Caco-2 (cell line): ENCODE results near the gene POLR1H. TPM values are rescaled to one million over a fixed set of nuclear protein-coding genes. Genes with fewer than 3 reads are reported as not detected.

Experiments used
- BruUV-seq: library from RNA; stranded (reverse); fragments of 400-500 nt; replicated peaks from 2 replicates; lab custom pipeline; 2021; lab: Mats Ljungman, UMichigan
- CTCF ChIA-PET: fragments of 300-600 bp; sonication (Branson Sonifier 250); formaldehyde crosslinking; loops from one replicate; lab custom pipeline; 2022; ENCODE audit warnings: antibody characterized with exemption; lab: Charles Lee
- POLR2A ChIA-PET: fragments of 300-600 bp; sonication (Branson Sonifier 250); formaldehyde crosslinking; loops from one replicate; lab custom pipeline; 2022; ENCODE audit warnings: antibody characterized with exemption; lab: Charles Lee
- DNase-seq, 2 experiments: peaks; one replicate each; pipeline versions ENCODE4 v3.0.0 to v3.0.0-alpha.2; 2020 to 2022
- H3K27me3 ChIP-seq: replicated peaks from 2 replicates; pipeline ENCODE4 v1.6.0; 2011; ENCODE audit warnings: low read length; ENCODE audit not compliant: control insufficient read depth, insufficient read depth
- H3K36me3 ChIP-seq: 2 replicates; pipeline ENCODE4 v1.5.1; 2011; ENCODE audit warnings: low read length; ENCODE audit not compliant: control insufficient read depth, insufficient read depth
- H3K4me1 ChIP-seq: fragments of 250-450 bp; sonication (Bioruptor Pico); 2 replicates; pipeline ENCODE4 v1.5.1; 2020; ENCODE audit warnings: mild to moderate bottlenecking
- H3K4me3 ChIP-seq: 2 replicates; pipeline ENCODE4 v1.5.1; 2011; ENCODE audit warnings: low read depth, mild to moderate bottlenecking, control low read depth, low read length
- H3K9me3 ChIP-seq: fragments of 250-450 bp; sonication (Bioruptor Pico); 2 replicates; pipeline ENCODE4 v1.5.1; 2020; ENCODE audit warnings: mild to moderate bottlenecking, moderate library complexity
- H3K27ac Mint-ChIP-seq: one replicate; pipeline ENCODE4 v1.8.0; 2022; ENCODE audit warnings: mixed read lengths; ENCODE audit not compliant: unreplicated experiment
- H3K27me3 Mint-ChIP-seq: one replicate; pipeline ENCODE4 v1.8.0; 2022; ENCODE audit warnings: mixed read lengths; ENCODE audit not compliant: insufficient read depth, unreplicated experiment
- H3K36me3 Mint-ChIP-seq: one replicate; pipeline ENCODE4 v1.8.0; 2022; ENCODE audit warnings: mild to moderate bottlenecking, mixed read lengths; ENCODE audit not compliant: insufficient read depth, unreplicated experiment
- H3K4me1 Mint-ChIP-seq: one replicate; pipeline ENCODE4 v1.8.0; 2022; ENCODE audit warnings: low read depth, mixed read lengths; ENCODE audit not compliant: unreplicated experiment
- H3K4me3 Mint-ChIP-seq: one replicate; pipeline ENCODE4 v1.8.0; 2022; ENCODE audit warnings: mild to moderate bottlenecking, moderate library complexity, mixed read lengths; ENCODE audit not compliant: unreplicated experiment
- H3K9me3 Mint-ChIP-seq: one replicate; pipeline ENCODE4 v1.8.0; 2022; ENCODE audit warnings: mixed read lengths; ENCODE audit not compliant: unreplicated experiment
- intact Hi-C: fragments of 100-400 bp; cut with micrococcal nuclease; formaldehyde crosslinking; loops from one replicate; pipeline ENCODE4 v1.10.0; 2022; ENCODE audit not compliant: unreplicated experiment
- total RNA-seq: library from RNA; stranded (reverse); gene quantifications from 2 replicates; pipeline ENCODE4 v1.2.3, GENCODE V29; 2022
- TF ChIP-seq, protein P1 (sequence below), 2 experiments: fragments of 200-600 bp in 1 of 2; IDR thresholded peaks; 1 replicate in 1 of 2; 2 replicates in 1 of 2; pipeline versions ENCODE4 v1.5.1 to v1.8.0; 2011 to 2022; ENCODE audit warnings: antibody characterized with exemption in 1 of 2, control low read depth in 1 of 2, inconsistent platforms in 1 of 2, low read depth in 1 of 2, low read length in 1 of 2, mild to moderate bottlenecking in 1 of 2, moderate library complexity in 1 of 2; ENCODE audit not compliant: insufficient read depth in 1 of 2, severe bottlenecking in 1 of 2, unreplicated experiment in 1 of 2

Gene POLR1H
- total RNA-seq, 1 experiment from 2014 or later = 27.6 TPM

GRCh38 chr6:30067460-30068139 lies 6.5 kb downstream of the POLR1H start:
- Mint-ChIP-seq H3K27ac (peak overlapping the region; percentile 95), H3K36me3 (peaks cover 16% of the 10 kb centered on the region)
- TF ChIP-seq, protein P1, sequence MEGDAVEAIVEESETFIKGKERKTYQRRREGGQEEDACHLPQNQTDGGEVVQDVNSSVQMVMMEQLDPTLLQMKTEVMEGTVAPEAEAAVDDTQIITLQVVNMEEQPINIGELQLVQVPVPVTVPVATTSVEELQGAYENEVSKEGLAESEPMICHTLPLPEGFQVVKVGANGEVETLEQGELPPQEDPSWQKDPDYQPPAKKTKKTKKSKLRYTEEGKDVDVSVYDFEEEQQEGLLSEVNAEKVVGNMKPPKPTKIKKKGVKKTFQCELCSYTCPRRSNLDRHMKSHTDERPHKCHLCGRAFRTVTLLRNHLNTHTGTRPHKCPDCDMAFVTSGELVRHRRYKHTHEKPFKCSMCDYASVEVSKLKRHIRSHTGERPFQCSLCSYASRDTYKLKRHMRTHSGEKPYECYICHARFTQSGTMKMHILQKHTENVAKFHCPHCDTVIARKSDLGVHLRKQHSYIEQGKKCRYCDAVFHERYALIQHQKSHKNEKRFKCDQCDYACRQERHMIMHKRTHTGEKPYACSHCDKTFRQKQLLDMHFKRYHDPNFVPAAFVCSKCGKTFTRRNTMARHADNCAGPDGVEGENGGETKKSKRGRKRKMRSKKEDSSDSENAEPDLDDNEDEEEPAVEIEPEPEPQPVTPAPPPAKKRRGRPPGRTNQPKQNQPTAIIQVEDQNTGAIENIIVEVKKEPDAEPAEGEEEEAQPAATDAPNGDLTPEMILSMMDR (IDR thresholded peaks at IDR 0.05; ENCODE audit: insufficient read depth in 1 of 2, low read depth in 1 of 2, low read length in 1 of 2, severe bottlenecking in 1 of 2, unreplicated experiment in 1 of 2) = no peak

DNA sequence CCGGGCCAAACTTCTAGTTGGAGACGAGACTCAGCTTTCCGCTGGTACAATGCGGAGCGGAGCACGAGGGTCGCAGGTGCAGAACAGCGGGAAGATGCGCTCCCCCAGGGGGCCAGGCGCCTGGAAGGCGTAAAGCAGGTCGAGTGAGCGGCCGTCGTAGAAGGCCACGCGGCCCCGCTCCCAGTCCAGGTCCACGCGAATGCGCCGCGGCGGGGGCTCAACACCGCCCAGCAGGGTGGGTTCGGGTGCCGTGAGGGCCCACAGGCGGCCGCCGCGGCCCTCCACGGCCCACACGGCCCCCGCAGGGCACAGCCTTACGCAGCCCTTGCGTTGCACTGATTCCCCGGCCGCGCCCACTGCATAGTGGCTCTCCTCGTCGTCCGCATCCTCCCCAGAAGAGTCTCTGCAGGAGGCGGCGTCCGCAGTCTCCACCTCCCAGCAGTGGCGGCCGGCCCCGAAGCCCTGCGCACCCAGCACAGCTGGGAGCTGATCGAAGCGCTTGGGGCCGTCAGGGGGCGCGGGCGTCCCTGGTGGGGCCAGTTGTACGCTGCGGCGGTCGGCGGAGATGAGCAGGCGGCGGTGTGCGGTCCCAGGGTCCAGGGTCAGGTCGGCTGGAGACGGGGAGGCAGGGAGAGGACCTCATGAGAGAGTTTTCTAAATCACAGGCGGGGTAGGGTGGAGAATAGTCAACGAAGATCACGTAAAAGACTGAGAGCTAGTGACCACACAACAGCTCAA lies 10.2 kb downstream of the POLR1H start:
- Mint-ChIP-seq H3K36me3 (peaks cover 16% of the 10 kb centered on the region), H3K27ac (no peak overlapping the region), H3K27me3 (peaks cover 7% of the 10 kb centered on the region), H3K9me3 (no peaks in the 10 kb centered on the region), H3K4me1 (peaks cover 25% of the 10 kb centered on the region), H3K4me3 (no peak overlapping the region)
- CTCF ChIA-PET = no interaction called here
- intact Hi-C loops = no loop called here
- no peaks in the 10 kb centered on the region for H3K9me3 ChIP-seq
- BruUV-seq = no TSS peak
- peaks cover 14% of the 10 kb centered on the region for H3K4me1 ChIP-seq
- TF ChIP-seq, protein P1 (IDR thresholded peaks at IDR 0.05; ENCODE audit: insufficient read depth in 1 of 2, low read depth in 1 of 2, low read length in 1 of 2, severe bottlenecking in 1 of 2, unreplicated experiment in 1 of 2) = no peak
- H3K4me3 ChIP-seq = no peak overlapping the region
- DNase-seq = no peak
- H3K36me3 ChIP-seq = no peaks in the 10 kb centered on the region; the same call in 1 of the 2 replicates
- H3K27me3 ChIP-seq = no peaks in the 10 kb centered on the region
- POLR2A ChIA-PET = no interaction called here

More at GRCh38 chr6:30067460-30068139, 6.5 kb downstream of the POLR1H start:
- DNase-seq = no peak
- CTCF ChIA-PET = interaction anchor here (1.2 to 1.7 kb wide), 3 partner anchors 16 to 36 kb away, joined by 3 to 10 read pairs (median 6); no protein-coding TSS in a partner anchor
- TSS peak; percentile 11 for BruUV-seq
- peaks cover 15% of the 10 kb centered on the region for H3K4me1 ChIP-seq
- H3K4me3 ChIP-seq = peak overlapping the region; percentile 44
- peak overlapping the region; percentile 78 for H3K4me3 Mint-ChIP-seq
- H3K27me3 ChIP-seq = no peaks in the 10 kb centered on the region
- peaks cover 27% of the 10 kb centered on the region for H3K4me1 Mint-ChIP-seq
- no peaks in the 10 kb centered on the region for H3K9me3 Mint-ChIP-seq
- no peaks in the 10 kb centered on the region for H3K27me3 Mint-ChIP-seq
- POLR2A ChIA-PET = no interaction called here
- no peaks in the 10 kb centered on the region; the same call in 1 of the 2 replicates for H3K36me3 ChIP-seq
- H3K9me3 ChIP-seq = no peaks in the 10 kb centered on the region
- intact Hi-C loops = loop anchor here (2.0 kb wide), 1 partner anchor 33 kb away; no protein-coding TSS in a partner anchor

DNA sequence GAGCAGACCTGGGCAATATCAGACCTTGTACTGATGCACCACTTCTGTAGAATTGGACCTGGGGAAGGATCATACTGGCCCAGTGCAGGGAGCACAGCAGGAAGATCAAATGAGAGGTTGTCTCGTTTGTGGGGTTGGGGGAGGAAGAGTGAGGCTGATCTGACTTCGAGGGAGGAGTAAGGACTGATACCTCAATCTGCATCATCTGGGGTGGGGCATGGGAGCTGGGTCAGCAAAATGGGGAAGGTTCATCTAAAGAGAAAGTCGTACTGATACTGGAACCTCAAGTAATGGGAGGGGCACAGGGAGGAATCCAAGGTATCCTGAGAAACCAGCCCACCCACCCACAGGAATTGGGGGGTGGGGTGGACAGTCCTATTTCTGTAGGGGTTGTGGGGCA lies 10.8 kb downstream of the POLR1H start:
- H3K4me3 Mint-ChIP-seq = no peak overlapping the region
- Histone ChIP-seq H3K27me3 (no peaks in the 10 kb centered on the region), H3K36me3 (no peaks in the 10 kb centered on the region; the same call in 1 of the 2 replicates), H3K4me1 (peaks cover 12% of the 10 kb centered on the region), H3K9me3 (no peaks in the 10 kb centered on the region), H3K4me3 (no peak overlapping the region)
- POLR2A ChIA-PET = no interaction called here
- no peaks in the 10 kb centered on the region for H3K9me3 Mint-ChIP-seq
- TF ChIP-seq, protein P1 (IDR thresholded peaks at IDR 0.05; ENCODE audit: insufficient read depth in 1 of 2, low read depth in 1 of 2, low read length in 1 of 2, severe bottlenecking in 1 of 2, unreplicated experiment in 1 of 2) = no peak
- H3K4me1 Mint-ChIP-seq = peaks cover 24% of the 10 kb centered on the region
- no peak overlapping the region for H3K27ac Mint-ChIP-seq
- peaks cover 7% of the 10 kb centered on the region for H3K27me3 Mint-ChIP-seq
- intact Hi-C loops = no loop called here
- CTCF ChIA-PET = no interaction called here
- DNase-seq = no peak
- BruUV-seq = no TSS peak
- peaks cover 12% of the 10 kb centered on the region for H3K36me3 Mint-ChIP-seq
